ENCODE measurements around the gene SKI.

- TF ChIP-seq POLR2A (IDR thresholded peaks at IDR 0.05): no peak
- TF ChIP-seq, protein P1, sequence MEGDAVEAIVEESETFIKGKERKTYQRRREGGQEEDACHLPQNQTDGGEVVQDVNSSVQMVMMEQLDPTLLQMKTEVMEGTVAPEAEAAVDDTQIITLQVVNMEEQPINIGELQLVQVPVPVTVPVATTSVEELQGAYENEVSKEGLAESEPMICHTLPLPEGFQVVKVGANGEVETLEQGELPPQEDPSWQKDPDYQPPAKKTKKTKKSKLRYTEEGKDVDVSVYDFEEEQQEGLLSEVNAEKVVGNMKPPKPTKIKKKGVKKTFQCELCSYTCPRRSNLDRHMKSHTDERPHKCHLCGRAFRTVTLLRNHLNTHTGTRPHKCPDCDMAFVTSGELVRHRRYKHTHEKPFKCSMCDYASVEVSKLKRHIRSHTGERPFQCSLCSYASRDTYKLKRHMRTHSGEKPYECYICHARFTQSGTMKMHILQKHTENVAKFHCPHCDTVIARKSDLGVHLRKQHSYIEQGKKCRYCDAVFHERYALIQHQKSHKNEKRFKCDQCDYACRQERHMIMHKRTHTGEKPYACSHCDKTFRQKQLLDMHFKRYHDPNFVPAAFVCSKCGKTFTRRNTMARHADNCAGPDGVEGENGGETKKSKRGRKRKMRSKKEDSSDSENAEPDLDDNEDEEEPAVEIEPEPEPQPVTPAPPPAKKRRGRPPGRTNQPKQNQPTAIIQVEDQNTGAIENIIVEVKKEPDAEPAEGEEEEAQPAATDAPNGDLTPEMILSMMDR (IDR thresholded peaks at IDR 0.05): no peak
- TF ChIP-seq POLR2AphosphoS5 (IDR thresholded peaks at IDR 0.05): no peak
Measured at GRCh38 chr1:2352341-2352896, 124.3 kb downstream of the SKI start.

Data from breast epithelium (tissue), 3 donors.